NCI-H446 (cell line): Measurements from ENCODE around the gene FAM174B.

ENCODE experiments used
- DNase-seq, 2 experiments: peaks; one replicate each; lab custom pipeline; 2025; lab: John Stamatoyannopoulos, UW

Gene FAM174B

GRCh38 chr15:92655178-92655995 is at the start of gene FAM174B:
FAM174B (minus strand) TSS chr15:92655775.
- peak in 1 of 2 experiments; percentile 33 for DNase-seq

- no peak for DNase-seq
These were observed 40.5 kb upstream of the FAM174B start for GRCh38 chr15:92696096-92696495.

GRCh38 chr15:92693691-92694331 is 38.2 kb upstream of the FAM174B start:
- DNase-seq = peak; percentile 6 to 50

GRCh38 chr15:92690395-92690794 is 34.8 kb upstream of the FAM174B start:
- no peak for DNase-seq

- no peak for DNase-seq
These were observed 32.2 kb upstream of the FAM174B start for GRCh38 chr15:92687746-92688145.

GRCh38 chr15:92687195-92687602 is 31.6 kb upstream of the FAM174B start:
- peak; percentile 16 to 75 for DNase-seq

GRCh38 chr15:92683511-92683834 is 27.9 kb upstream of the FAM174B start:
- DNase-seq = peak in 1 of 2 experiments; percentile 19

GRCh38 chr15:92682741-92683510 is 27.4 kb upstream of the FAM174B start:
- no peak for DNase-seq

- no peak for DNase-seq
These were observed 25.6 kb upstream of the FAM174B start for GRCh38 chr15:92681141-92681631.

- DNase-seq = no peak
These were observed 22.4 kb upstream of the FAM174B start for GRCh38 chr15:92677999-92678398.

- DNase-seq = no peak
These were observed 21.0 kb upstream of the FAM174B start for GRCh38 chr15:92676561-92676960.

- no peak for DNase-seq
These were observed 19.9 kb upstream of the FAM174B start for GRCh38 chr15:92675485-92675884.

- DNase-seq = no peak
These were observed 18.8 kb upstream of the FAM174B start for GRCh38 chr15:92674347-92674746.

- DNase-seq = no peak
These were observed 16.5 kb upstream of the FAM174B start for GRCh38 chr15:92672102-92672501.

- no peak for DNase-seq
These were observed 15.8 kb upstream of the FAM174B start for GRCh38 chr15:92671406-92671805.

- DNase-seq = no peak
These were observed 15.0 kb upstream of the FAM174B start for GRCh38 chr15:92670621-92671020.

- no peak for DNase-seq
These were observed 13.9 kb upstream of the FAM174B start for GRCh38 chr15:92669432-92669831.

GRCh38 chr15:92668620-92669019 is 13.0 kb upstream of the FAM174B start:
- no peak for DNase-seq

- DNase-seq = no peak
These were observed 12.5 kb upstream of the FAM174B start for GRCh38 chr15:92667970-92668485.

GRCh38 chr15:92667287-92667904 is 11.8 kb upstream of the FAM174B start:
- peak in 1 of 2 experiments; percentile 25 for DNase-seq

- no peak for DNase-seq
These were observed 11.2 kb upstream of the FAM174B start for GRCh38 chr15:92666780-92667179.

- DNase-seq = no peak
These were observed 9.6 kb upstream of the FAM174B start for GRCh38 chr15:92665100-92665555.
